HFF-Myc (cell line): ENCODE data around the gene LDHAL6A.

Experiments
- DNase-seq: peaks from one replicate; pipeline ENCODE4 v3.0.0-alpha.2; 2011; ENCODE audit warnings: low read depth; ENCODE audit errors: extremely low read depth
- H3K4me3 ChIP-seq: replicated peaks from 2 replicates; pipeline ENCODE4 v1.5.1; 2011; ENCODE audit warnings: low read depth, mild to moderate bottlenecking, control low read depth, low read length
- CTCF ChIP-seq: IDR thresholded peaks from 2 replicates; pipeline ENCODE4 v1.5.1; 2012; ENCODE audit warnings: mild to moderate bottlenecking, low read depth, low read length, control low read depth; ENCODE audit errors: missing control alignments

LDHAL6A gene

DNA sequence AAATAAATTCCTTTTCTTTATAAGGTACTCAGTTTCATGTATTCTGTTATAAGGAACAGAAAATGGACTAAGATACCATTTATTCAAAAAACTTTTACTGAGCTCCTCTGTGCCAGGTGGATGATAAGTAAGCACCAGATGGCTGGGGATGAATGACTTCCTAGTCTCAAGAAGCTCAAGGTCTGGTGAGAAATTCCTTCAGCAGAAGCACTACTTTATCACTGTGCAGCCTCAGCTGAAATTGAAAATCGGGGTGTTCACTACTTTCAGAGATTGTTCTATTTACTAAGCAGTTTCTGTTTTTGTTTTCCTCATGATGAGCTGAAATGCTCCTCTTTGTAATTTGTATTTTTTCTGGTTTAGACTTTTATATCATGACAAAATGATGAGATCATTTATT is 7.8 kb downstream of the LDHAL6A start:
- no peak for DNase-seq
- TF ChIP-seq CTCF, result no peak
- no peak overlapping the region for H3K4me3 ChIP-seq

GRCh38 chr11:18466402-18466801 is 10.7 kb downstream of the LDHAL6A start:
- no peak for TF ChIP-seq CTCF
- H3K4me3 ChIP-seq, result no peak overlapping the region
- DNase-seq, result no peak

GRCh38 chr11:18468059-18468458 is 12.4 kb downstream of the LDHAL6A start:
- H3K4me3 ChIP-seq, result no peak overlapping the region
- no peak for TF ChIP-seq CTCF
- DNase-seq, result no peak

DNA sequence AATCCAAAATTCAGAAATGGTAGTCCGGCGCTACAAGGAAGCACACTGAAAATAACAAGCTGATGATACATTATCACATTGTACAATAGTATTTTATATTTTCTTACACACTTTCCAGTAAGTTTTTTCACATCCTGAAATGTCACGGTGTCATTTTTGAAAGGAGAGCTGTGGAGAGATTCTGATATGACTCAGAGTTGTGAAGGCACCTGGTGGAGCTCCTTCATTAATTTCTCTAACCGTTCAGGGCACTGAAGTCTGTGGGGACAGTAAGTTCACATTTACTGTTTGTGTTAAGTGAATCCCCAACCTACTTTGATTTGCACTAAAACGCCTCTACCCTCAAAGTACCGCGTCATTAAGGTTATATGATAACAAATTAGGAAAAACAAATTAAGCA is 13.3 kb downstream of the LDHAL6A start:
- no peak for TF ChIP-seq CTCF
- DNase-seq, result no peak
- no peak overlapping the region for H3K4me3 ChIP-seq

GRCh38 chr11:18471995-18472394 is 16.3 kb downstream of the LDHAL6A start:
- H3K4me3 ChIP-seq, result no peak overlapping the region
- no peak for DNase-seq
- TF ChIP-seq CTCF, result no peak

DNA sequence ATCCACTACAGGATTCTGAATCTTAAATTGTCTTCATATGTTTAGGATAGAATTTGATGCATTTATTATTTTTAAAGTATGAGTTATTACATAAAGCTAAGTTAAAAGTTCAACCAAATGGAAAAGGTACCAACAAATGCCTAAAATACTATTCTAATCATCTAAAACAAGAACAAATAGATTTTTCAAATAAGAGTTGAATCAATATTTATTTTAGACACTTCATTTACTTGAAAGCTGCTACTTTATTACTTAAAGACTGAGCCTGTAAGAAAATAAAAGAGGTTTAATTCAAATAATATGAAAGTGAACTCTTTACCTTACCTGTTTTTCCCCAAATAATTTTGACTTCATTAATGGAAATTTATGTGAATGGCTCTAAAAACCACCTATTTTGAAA is 16.9 kb downstream of the LDHAL6A start:
- no peak for TF ChIP-seq CTCF
- DNase-seq, result no peak
- no peak overlapping the region for H3K4me3 ChIP-seq

GRCh38 chr11:18479063-18479462 is 23.4 kb downstream of the LDHAL6A start:
- DNase-seq, result no peak
- no peak for TF ChIP-seq CTCF
- no peak overlapping the region for H3K4me3 ChIP-seq
